ENCODE measurements around the gene TRIM36.

TRIM36 gene, protein sequence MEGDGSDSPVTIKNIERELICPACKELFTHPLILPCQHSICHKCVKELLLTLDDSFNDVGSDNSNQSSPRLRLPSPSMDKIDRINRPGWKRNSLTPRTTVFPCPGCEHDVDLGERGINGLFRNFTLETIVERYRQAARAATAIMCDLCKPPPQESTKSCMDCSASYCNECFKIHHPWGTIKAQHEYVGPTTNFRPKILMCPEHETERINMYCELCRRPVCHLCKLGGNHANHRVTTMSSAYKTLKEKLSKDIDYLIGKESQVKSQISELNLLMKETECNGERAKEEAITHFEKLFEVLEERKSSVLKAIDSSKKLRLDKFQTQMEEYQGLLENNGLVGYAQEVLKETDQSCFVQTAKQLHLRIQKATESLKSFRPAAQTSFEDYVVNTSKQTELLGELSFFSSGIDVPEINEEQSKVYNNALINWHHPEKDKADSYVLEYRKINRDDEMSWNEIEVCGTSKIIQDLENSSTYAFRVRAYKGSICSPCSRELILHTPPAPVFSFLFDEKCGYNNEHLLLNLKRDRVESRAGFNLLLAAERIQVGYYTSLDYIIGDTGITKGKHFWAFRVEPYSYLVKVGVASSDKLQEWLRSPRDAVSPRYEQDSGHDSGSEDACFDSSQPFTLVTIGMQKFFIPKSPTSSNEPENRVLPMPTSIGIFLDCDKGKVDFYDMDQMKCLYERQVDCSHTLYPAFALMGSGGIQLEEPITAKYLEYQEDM

GRCh38 chr5:115169487-115170133 lies at the start of gene TRIM36:
Gene TRIM36, minus strand, starts transcription at chr5:115169908. Its CDS starts 274 bp downstream, at chr5:115169634.
- DNase-seq (ENCODE audit: low read depth in 1 of 2, low spot score in 1 of 2) = peak; percentile 78 to 85

GRCh38 chr5:115214541-115214940 lies 44.8 kb upstream of the TRIM36 start:
- DNase-seq (ENCODE audit: low read depth in 1 of 2, low spot score in 1 of 2) = no peak

DNA sequence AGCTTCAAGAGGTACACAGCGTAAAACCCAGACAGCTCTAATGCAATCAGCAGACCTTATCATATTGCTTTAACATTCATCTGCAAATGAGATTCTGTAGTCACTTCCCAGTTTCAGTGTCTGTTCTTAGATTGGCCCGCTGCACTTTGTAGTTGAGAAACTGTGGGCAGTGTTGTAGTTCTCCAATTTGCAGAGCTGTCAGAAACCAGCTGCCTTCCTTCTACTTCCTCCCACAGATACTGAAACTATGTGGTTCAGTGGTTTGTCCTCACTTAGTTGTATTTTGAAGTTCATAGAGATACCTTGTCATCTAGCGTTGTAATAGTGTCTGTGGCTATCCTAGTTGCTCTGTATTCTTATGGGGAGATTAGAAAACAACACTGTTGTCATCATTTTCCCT lies 39.6 kb upstream of the TRIM36 start:
- DNase-seq (ENCODE audit: low read depth in 1 of 2, low spot score in 1 of 2) = peak; percentile 1 to 25

GRCh38 chr5:115202952-115203351 lies 33.2 kb upstream of the TRIM36 start:
- no peak for DNase-seq (ENCODE audit: low read depth in 1 of 2, low spot score in 1 of 2)

- DNase-seq (ENCODE audit: low read depth in 1 of 2, low spot score in 1 of 2) = no peak
Observed at GRCh38 chr5:115196161-115196560, 26.5 kb upstream of the TRIM36 start.

- DNase-seq (ENCODE audit: low read depth in 1 of 2, low spot score in 1 of 2) = no peak
Observed at GRCh38 chr5:115194676-115195075, 25.0 kb upstream of the TRIM36 start.

DNA sequence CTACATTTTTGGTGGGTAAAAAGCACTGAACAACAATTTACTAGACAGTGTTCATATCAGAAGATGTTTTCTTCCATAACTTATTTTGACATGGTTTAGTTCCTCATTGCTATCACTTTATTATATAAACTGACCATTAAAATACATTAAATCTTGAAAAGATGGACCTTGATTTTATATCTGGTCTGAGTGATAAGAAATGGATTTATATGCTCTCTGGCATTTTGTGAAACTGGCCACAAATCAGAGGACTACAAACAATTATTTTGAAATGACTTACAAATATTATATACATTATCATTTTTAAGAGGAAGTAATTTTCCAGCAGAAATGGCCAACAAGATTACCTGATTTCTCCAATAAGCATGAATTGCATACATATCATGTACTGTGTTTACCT lies 23.6 kb upstream of the TRIM36 start:
- no peak for DNase-seq (ENCODE audit: low read depth in 1 of 2, low spot score in 1 of 2)

DNA sequence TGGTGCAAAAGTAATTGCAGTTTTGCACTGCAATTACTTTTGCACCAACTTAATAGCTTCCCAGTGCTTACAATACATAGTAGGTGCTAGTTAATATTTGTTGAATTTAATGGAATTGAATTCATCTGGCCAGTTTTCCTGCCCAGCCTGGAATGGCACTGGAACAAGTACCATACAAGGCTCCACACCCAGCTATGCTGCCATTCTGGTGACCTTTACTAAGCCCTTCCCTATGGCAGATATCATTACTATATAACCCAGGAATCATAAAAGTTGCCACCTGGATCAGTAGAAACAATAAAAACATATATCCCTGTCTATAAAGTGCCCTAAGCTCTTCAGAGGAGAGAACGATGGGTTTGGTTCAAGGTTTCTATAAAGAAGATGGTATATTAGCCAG lies 22.4 kb upstream of the TRIM36 start:
- no peak for DNase-seq (ENCODE audit: low read depth in 1 of 2, low spot score in 1 of 2)

DNA sequence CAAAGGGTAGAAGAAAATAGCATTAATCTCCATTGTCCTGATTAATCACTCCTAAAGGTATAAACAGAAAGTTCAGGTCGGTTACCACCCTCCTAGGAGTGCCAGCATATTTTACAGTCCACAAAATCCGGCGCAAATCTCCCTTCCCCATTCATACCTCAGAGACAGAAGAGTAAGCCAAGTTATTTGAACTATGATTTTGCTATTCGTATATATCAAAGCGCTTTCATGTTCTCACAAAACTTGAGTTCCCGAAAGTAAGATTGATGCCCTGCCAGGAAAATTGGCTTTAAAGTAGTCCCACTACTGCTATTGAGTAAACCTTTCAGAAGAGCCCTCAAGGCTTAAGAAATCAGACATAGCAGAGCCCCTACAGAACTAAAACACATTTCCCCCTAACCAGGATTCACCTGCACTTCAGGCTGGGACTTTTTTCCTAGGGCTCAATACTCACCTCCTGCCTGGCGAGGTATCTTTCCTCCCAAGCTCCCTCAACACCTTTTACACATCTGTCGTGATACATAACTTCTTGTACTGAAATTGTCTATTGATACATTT lies 21.8 kb upstream of the TRIM36 start:
- no peak for DNase-seq (ENCODE audit: low read depth in 1 of 2, low spot score in 1 of 2)

GRCh38 chr5:115190388-115190787 lies 20.7 kb upstream of the TRIM36 start:
- DNase-seq (ENCODE audit: low read depth in 1 of 2, low spot score in 1 of 2) = no peak

- DNase-seq (ENCODE audit: low read depth in 1 of 2, low spot score in 1 of 2) = no peak
Observed at GRCh38 chr5:115189866-115190265, 20.2 kb upstream of the TRIM36 start.

DNA sequence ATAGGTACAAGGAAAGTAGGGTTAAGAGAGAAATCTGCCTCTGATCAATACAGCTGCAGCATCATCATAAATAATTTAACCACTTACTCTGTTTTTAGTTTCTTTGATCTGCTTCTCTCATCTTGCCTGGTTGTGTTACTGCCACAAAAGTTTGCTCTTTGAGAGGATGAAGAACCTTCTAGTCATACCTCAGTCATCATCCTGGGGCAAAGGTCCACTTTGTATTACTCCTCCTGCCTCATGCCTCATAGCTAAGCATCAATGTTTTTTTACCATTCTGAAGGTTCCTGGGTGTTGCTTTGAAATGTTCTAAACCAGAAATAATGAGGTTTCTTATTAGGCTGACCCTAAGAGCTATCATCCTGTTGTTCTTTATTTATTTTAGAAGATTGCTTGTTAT lies 17.1 kb upstream of the TRIM36 start:
- no peak for DNase-seq (ENCODE audit: low read depth in 1 of 2, low spot score in 1 of 2)

- DNase-seq (ENCODE audit: low read depth in 1 of 2, low spot score in 1 of 2) = no peak
Observed at GRCh38 chr5:115184770-115185169, 15.1 kb upstream of the TRIM36 start.

DNA sequence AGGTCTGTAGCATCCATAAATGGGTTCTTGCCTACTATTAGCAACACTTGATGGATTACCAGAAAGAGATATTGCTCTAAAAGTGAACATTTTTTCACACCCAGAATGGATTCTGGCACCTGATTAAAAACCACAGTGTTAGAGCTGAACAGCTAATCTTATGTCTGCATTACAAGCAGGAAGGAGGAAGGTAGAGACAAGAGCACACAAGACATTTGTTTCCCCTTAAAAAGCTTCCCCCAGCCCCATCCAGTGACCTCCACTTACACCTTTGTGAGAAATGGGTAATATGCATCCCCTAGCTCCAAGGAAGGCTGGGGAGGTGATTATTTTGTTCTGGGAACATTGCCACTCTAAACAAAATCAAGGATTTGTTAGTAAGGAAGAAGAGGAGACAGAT lies 12.0 kb upstream of the TRIM36 start:
- DNase-seq (ENCODE audit: low read depth in 1 of 2, low spot score in 1 of 2) = no peak

GRCh38 chr5:115180165-115180709 lies 10.5 kb upstream of the TRIM36 start:
- DNase-seq (ENCODE audit: low read depth in 1 of 2, low spot score in 1 of 2) = no peak

GRCh38 chr5:115179394-115180164 lies 9.9 kb upstream of the TRIM36 start:
- no peak for DNase-seq (ENCODE audit: low read depth in 1 of 2, low spot score in 1 of 2)

DNA sequence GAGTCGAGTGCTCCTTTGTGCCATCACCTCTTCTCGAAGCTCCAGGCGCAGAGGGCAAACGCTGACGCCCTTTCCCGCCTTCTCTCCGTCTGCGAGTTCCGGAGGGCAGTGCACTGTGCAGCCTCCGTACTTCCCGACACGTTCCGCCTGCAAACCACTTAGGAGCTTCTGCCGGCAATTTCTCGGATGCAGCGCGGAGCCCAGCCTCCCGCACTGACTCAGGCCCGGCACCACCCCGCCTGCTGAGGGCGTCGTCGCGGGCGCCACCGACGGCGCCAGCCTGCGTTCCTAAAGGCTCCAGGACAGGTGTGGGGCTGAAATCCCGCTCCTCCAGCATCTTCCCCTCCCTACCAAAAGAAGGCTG lies 9.3 kb upstream of the TRIM36 start:
- DNase-seq (ENCODE audit: low read depth in 1 of 2, low spot score in 1 of 2) = no peak

- DNase-seq (ENCODE audit: low read depth in 1 of 2, low spot score in 1 of 2) = no peak
Observed at GRCh38 chr5:115170929-115171510, 1.3 kb upstream of the TRIM36 start.

DNA sequence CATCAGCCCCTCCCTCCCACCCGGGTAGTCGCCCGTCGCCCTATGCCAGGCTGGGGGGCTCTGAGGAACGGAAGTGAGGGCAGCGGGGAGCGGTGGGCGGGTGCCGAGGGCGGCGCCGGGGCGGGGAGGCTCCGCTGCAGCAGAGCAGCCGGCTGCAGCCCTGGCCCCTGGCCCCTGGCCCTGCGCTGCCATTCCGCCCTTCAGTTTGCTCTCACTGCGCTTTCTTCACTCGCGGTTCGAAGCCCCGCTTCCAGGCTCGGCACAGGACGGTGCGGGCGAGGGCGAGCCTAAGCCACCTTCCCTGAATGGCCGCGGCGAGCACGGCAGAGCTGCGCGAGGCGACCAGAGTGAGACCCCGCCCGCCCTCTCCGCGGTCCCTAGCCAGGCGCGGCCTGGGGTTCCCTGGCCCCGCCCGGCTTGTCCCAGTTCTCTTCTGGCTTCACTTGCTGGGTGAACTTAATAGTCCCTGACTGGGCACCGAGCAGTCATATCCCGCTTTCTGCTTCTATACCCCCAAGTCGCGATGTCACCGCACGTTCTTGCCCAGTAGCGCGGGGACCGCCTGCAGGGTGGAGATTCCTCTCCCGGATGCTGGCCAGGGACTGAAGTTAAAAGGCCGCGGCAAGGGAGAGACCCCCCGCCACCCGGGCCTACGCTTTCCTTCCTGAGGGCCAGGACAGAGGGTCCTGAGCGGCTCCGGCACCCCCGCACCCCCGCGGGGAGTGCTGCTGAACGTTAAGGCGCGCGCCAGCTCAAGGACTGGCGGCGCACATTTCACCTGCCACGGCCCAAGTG lies 623 bp upstream of the TRIM36 start:
- no peak for DNase-seq (ENCODE audit: low read depth in 1 of 2, low spot score in 1 of 2)

Measured in activated CD4-positive, alpha-beta T cell treated with anti-CD3 and anti-CD28 coated beads, Interleukin-2, amount 50 U/mL, for 24 hours (primary cell).